ENCODE measurements around the gene SPATA46. TPM values are rescaled to one million over a fixed set of nuclear protein-coding genes. Genes with fewer than 3 reads are reported as not detected.

Gene SPATA46
- total and polyA plus RNA-seq, 2 of the 8 experiments (the other 6 are each of a cell fraction or from before 2014, with no cell fraction given) = not detected

GRCh38 chr1:162372159-162373071 lies 4.2 kb downstream of the SPATA46 start:
- no peak overlapping the region for H2BK15ac ChIP-seq (ENCODE audit: low read length)
- no peak overlapping the region for H2BK5ac ChIP-seq (ENCODE audit: low read depth, low read length)
- no peak overlapping the region for H3K4me3 ChIP-seq (ENCODE audit: extremely low read depth in 1 of 4, insufficient read depth in 2 of 4, low read depth in 3 of 4, low read length in 4 of 4)
- H3K36me3 ChIP-seq (ENCODE audit: control insufficient read depth in 2 of 4, insufficient read depth in 4 of 4, low read length in 3 of 4) = 0 out of 8 replicates have a peak, but pooled peaks cover 0 to 2% (median 0%) of the 10 kb centered on the region in 4 experiments
- POLR2A ChIA-PET (ENCODE audit: partially characterized antibody) = interaction anchor here (1.8 kb wide), 1 partner anchor 9 kb away, joined by 6 read pairs; the partner anchor contains the start of gene C1orf226
- H3K18ac ChIP-seq (ENCODE audit: extremely low read depth, low read length) = no peak overlapping the region
- no peaks in the 10 kb centered on the region for H4K20me1 ChIP-seq (replicated peaks in 1 of 2; ENCODE audit: control insufficient read depth in 1 of 2, insufficient read depth in 2 of 2, low read length in 2 of 2)
- no peaks in the 10 kb centered on the region for H3K79me1 ChIP-seq (ENCODE audit: low read depth, low read length)
- H3K23me2 ChIP-seq (ENCODE audit: low read depth, low read length) = no peaks in the 10 kb centered on the region
- H3K56ac ChIP-seq (replicated peaks; ENCODE audit: insufficient read length, low read depth, low read length) = no peak overlapping the region
- H3K79me2 ChIP-seq (ENCODE audit: control insufficient read depth in 1 of 2, insufficient read depth in 2 of 2, low read length in 2 of 2) = no peaks in the 10 kb centered on the region
- H3K27ac ChIP-seq (ENCODE audit: low read depth, low read length) = no peak overlapping the region
- no peak overlapping the region for H3K14ac ChIP-seq (ENCODE audit: insufficient read length)
- no peak overlapping the region for H2AFZ ChIP-seq (ENCODE audit: low read length)
- DNase-seq (ENCODE audit: low read depth in 1 of 2, low spot score in 2 of 2) (no peak), FAIRE-seq (no peak)
- TF ChIP-seq ATF2 (IDR thresholded peaks at IDR 0.05; ENCODE audit: low read length) (no peak), YY1 (IDR thresholded peaks at IDR 0.05; ENCODE audit: low read depth, low read length) (no peak), E2F6 (IDR thresholded peaks at IDR 0.05) (no peak), TBP (IDR thresholded peaks at IDR 0.05; ENCODE audit: low read depth, low read length) (no peak)
- no peaks in the 10 kb centered on the region for H3K27me3 ChIP-seq (replicated peaks in 1 of 4; ENCODE audit: control insufficient read depth in 3 of 4, extremely low read depth in 1 of 4, insufficient read depth in 3 of 4, low read length in 3 of 4)
- WGBS, 2 experiments (ENCODE audit: extremely low coverage in 1 of 2, insufficient coverage in 1 of 2, insufficient read length in 1 of 2, insufficient replicate concordance in 2 of 2, low coverage in 1 of 2, low lambda C conversion rate in 2 of 2, missing lambda C conversion rate in 1 of 2) = 85% methylated on average over 13 of the region's 13 CpGs; no CpG with 5 or more reads in 1 of the 2 experiments
- H3K4me2 ChIP-seq (ENCODE audit: insufficient read depth in 1 of 2, low read depth in 2 of 2, low read length in 2 of 2) = no peak overlapping the region
- H2AK5ac ChIP-seq (ENCODE audit: low read depth, low read length) = no peak overlapping the region
- CTCF ChIA-PET (ENCODE audit: partially characterized antibody) = interaction anchor here (0.6 to 2.9 kb wide), 7 partner anchors 9 to 328 kb away, joined by 3 to 13 read pairs (median 4); partner anchors contain the start of gene C1orf226
- no peak overlapping the region for H2BK120ac ChIP-seq (replicated peaks; ENCODE audit: low read depth, low read length)
- no peak overlapping the region for H2BK12ac ChIP-seq (ENCODE audit: low read depth, low read length)
- no peaks in the 10 kb centered on the region for H3K4me1 ChIP-seq (replicated peaks in 1 of 4; ENCODE audit: control insufficient read depth in 3 of 4, insufficient read depth in 4 of 4, low read length in 3 of 4)
- no peak overlapping the region for H3K23ac ChIP-seq (ENCODE audit: insufficient read length)
- no peak overlapping the region for H4K91ac ChIP-seq (replicated peaks; ENCODE audit: insufficient read length, low read length)
- H2BK20ac ChIP-seq (ENCODE audit: low read length) = no peak overlapping the region
- H4K5ac ChIP-seq (ENCODE audit: insufficient read length, low read depth, low read length) = no peak overlapping the region
- no peak overlapping the region for H3K4ac ChIP-seq (replicated peaks; ENCODE audit: insufficient read length, low read depth, low read length)
- no peak overlapping the region for H3K9ac ChIP-seq (replicated peaks in 1 of 4; ENCODE audit: extremely low read depth in 1 of 4, low read depth in 3 of 4, low read length in 3 of 4)
- H4K8ac ChIP-seq (ENCODE audit: extremely low read depth, insufficient read depth, low read length) = no peak overlapping the region
- no peaks in the 10 kb centered on the region for H3K9me3 ChIP-seq (ENCODE audit: insufficient read depth in 2 of 2, low read depth in 1 of 2, low read length in 1 of 2)
